HepG2 (cell line): ENCODE measurements around the gene BICDL2. TPM values are rescaled to one million over a fixed set of nuclear protein-coding genes. Genes with fewer than 3 reads are reported as not detected.
A peak's percentile ranks its signal among the peaks of the same experiment; 100 is the strongest.

Experiments used
- CREM ChIP-seq, 2 experiments: sonication (generic) in 1 of 2; formaldehyde crosslinking in 1 of 2; IDR thresholded peaks; 2 replicates each; pipeline versions ENCODE4 v1.4.0 to v1.6.1; 2016 to 2020; ENCODE audit warnings: antibody characterized with exemption in 1 of 2, mild to moderate bottlenecking in 1 of 2, missing genetic modification reagents in 1 of 2
- EP300 ChIP-seq, 3 experiments: sonication (generic) in 1 of 3; formaldehyde crosslinking in 1 of 3; IDR thresholded peaks; 2 replicates each; pipeline versions ENCODE4 v1.5.1 to v1.6.1; 2011 to 2020; ENCODE audit warnings: low read depth in 2 of 3, low read length in 2 of 3, borderline replicate concordance in 1 of 3, improper control_type of control experiment in 1 of 3, mild to moderate bottlenecking in 1 of 3, missing genetic modification reagents in 1 of 3, moderate library complexity in 1 of 3
- HCFC1 ChIP-seq: fragments of 150-350 bp; IDR thresholded peaks from 2 replicates; pipeline ENCODE4 v1.6.1; 2014; ENCODE audit warnings: low read depth, low read length
- ISX ChIP-seq: sonication (generic); formaldehyde crosslinking; conservative IDR thresholded peaks from 2 replicates; pipeline ENCODE4 v1.5.0; 2020; ENCODE audit warnings: missing genetic modification reagents
- JARID2 ChIP-seq: sonication (generic); formaldehyde crosslinking; IDR thresholded peaks from 2 replicates; pipeline ENCODE4 v1.8.1; 2023; ENCODE audit warnings: missing genetic modification reagents, inconsistent platforms; ENCODE audit not compliant: insufficient replicate concordance
- MBNL3 ChIP-seq: fragments of 250-450 bp; sonication (Bioruptor Pico); conservative IDR thresholded peaks from 2 replicates; pipeline ENCODE4 v1.8.0; 2022; ENCODE audit warnings: mild to moderate bottlenecking, inconsistent platforms
- MTF1 ChIP-seq: sonication (generic); formaldehyde crosslinking; IDR thresholded peaks from 2 replicates; pipeline ENCODE4 v1.5.0; 2020; ENCODE audit warnings: missing genetic modification reagents
- NFKB2 ChIP-seq: sonication (generic); formaldehyde crosslinking; IDR thresholded peaks from 2 replicates; pipeline ENCODE4 v1.4.0; 2020; ENCODE audit warnings: missing genetic modification reagents, borderline replicate concordance
- PHF5A ChIP-seq: IDR thresholded peaks from one replicate; pipeline ENCODE4 v1.6.1; 2018; ENCODE audit warnings: low read depth, missing genetic modification reagents; ENCODE audit not compliant: unreplicated experiment
- SNAI1 ChIP-seq: sonication (generic); formaldehyde crosslinking; IDR thresholded peaks from 2 replicates; pipeline ENCODE4 v1.5.0; 2020; ENCODE audit warnings: mild to moderate bottlenecking, missing genetic modification reagents, borderline replicate concordance
- TFDP2 ChIP-seq: sonication (generic); formaldehyde crosslinking; IDR thresholded peaks from 2 replicates; pipeline ENCODE4 v1.4.0; 2020; ENCODE audit warnings: missing genetic modification reagents
- THAP8 ChIP-seq: sonication (generic); formaldehyde crosslinking; IDR thresholded peaks from 2 replicates; pipeline ENCODE4 v1.5.1; 2020; ENCODE audit warnings: missing genetic modification reagents, mild to moderate bottlenecking, borderline replicate concordance
- ZHX2 ChIP-seq, 2 experiments: sonication (generic) in 1 of 2; formaldehyde crosslinking in 1 of 2; IDR thresholded peaks; 2 replicates each; pipeline versions ENCODE4 v1.6.1 to v1.9.0; 2014 to 2022; ENCODE audit warnings: antibody characterized with exemption in 1 of 2, borderline replicate concordance in 1 of 2, inconsistent platforms in 1 of 2, low read depth in 1 of 2, missing genetic modification reagents in 1 of 2
- ZNF234 ChIP-seq: sonication (generic); formaldehyde crosslinking; conservative IDR thresholded peaks from 2 replicates; pipeline ENCODE4 v1.5.1; 2020; ENCODE audit warnings: mild to moderate bottlenecking, missing genetic modification reagents
- ZNF24 ChIP-seq: fragments of 450-650 bp; IDR thresholded peaks from 2 replicates; pipeline ENCODE4 v1.6.1; 2017; ENCODE audit warnings: antibody characterized with exemption, mild to moderate bottlenecking
- ZNF274 ChIP-seq: sonication (generic); formaldehyde crosslinking; IDR thresholded peaks from 2 replicates; pipeline ENCODE4 v1.5.1; 2020; ENCODE audit warnings: mild to moderate bottlenecking, missing genetic modification reagents
- ZNF44 ChIP-seq: sonication (generic); formaldehyde crosslinking; IDR thresholded peaks from 2 replicates; pipeline ENCODE4 v1.5.1; 2020; ENCODE audit warnings: mild to moderate bottlenecking, missing genetic modification reagents
- ZNF550 ChIP-seq: sonication (generic); formaldehyde crosslinking; IDR thresholded peaks from 2 replicates; pipeline ENCODE4 v1.4.0; 2020; ENCODE audit warnings: mild to moderate bottlenecking, missing genetic modification reagents, borderline replicate concordance
- ZNF777 ChIP-seq: sonication (generic); formaldehyde crosslinking; IDR thresholded peaks from 2 replicates; pipeline ENCODE4 v1.4.0; 2020; ENCODE audit warnings: missing genetic modification reagents
- ZNF878 ChIP-seq: sonication (generic); formaldehyde crosslinking; IDR thresholded peaks from 2 replicates; pipeline ENCODE4 v1.8.1; 2023; ENCODE audit warnings: mild to moderate bottlenecking, missing genetic modification reagents, moderate library complexity
- polyA plus RNA-seq, 8 experiments: library from polyadenylated mRNA; depleted of rRNA in 3 of 8; stranded (reverse) in 7 of 8; unstranded in 1 of 8; fragments of >200 nt; fragmentation: Illumina TruSeq in 4 of 8; extraction: Trizol in 4 of 8; gene quantifications; 2 replicates each; pipeline versions ENCODE4 v1.2.1 to v1.2.3, GENCODE V29; 2011 to 2016; ENCODE audit warnings: low read depth in 4 of 8, missing spikeins in 1 of 8, mixed read lengths in 1 of 8; ENCODE audit not compliant: insufficient read depth in 1 of 8
- total RNA-seq, 5 experiments: library from RNA; depleted of rRNA; stranded (reverse); fragments of >200 nt; fragmentation: Illumina TruSeq; extraction: Trizol; gene quantifications; 2 replicates each; pipeline ENCODE4 v1.2.3, GENCODE V29; 2016; ENCODE audit warnings: low read depth in 1 of 5

The BICDL2 gene
- total and polyA plus RNA-seq, 2 of the 13 experiments (the other 11 are each of a cell fraction or from before 2014, with no cell fraction given): 0.12 TPM; not detected in 1

- TF ChIP-seq JARID2 (CRISPR knock-in tag): peak; percentile 42
- TF ChIP-seq THAP8: no peak
- TF ChIP-seq TFDP2 (CRISPR knock-in tag): no peak; the same call in none of the 2 replicates
- peak; percentile 64; the same call in 1 of the 2 replicates for TF ChIP-seq ZNF878 (CRISPR knock-in tag)
- peak; percentile 69; the same call in 1 of the 2 replicates for TF ChIP-seq NFKB2 (CRISPR knock-in tag)
- peak; percentile 48; the same call in 1 of the 2 replicates for TF ChIP-seq ZHX2 (IDR thresholded peaks at IDR 0.05; ENCODE audit: low read depth)
- 0 out of 2 replicates have a peak, but pooled peaks have one; percentile 65 for TF ChIP-seq ZHX2 (CRISPR knock-in tag; IDR thresholded peaks at IDR 0.05; ENCODE audit: borderline replicate concordance)
- no peak for TF ChIP-seq HCFC1
- TF ChIP-seq ZNF274 (CRISPR knock-in tag): peak; percentile 53; the same call in 1 of the 2 replicates
- TF ChIP-seq ZNF234 (CRISPR knock-in tag): 0 out of 2 replicates have a peak, but pooled peaks have one; percentile 51
- no peak for TF ChIP-seq SNAI1 (CRISPR knock-in tag)
- peak; percentile 86 for TF ChIP-seq ZNF777
- TF ChIP-seq ZNF44 (CRISPR knock-in tag): no peak
- no peak for TF ChIP-seq ZNF550 (CRISPR knock-in tag)
- no peak for TF ChIP-seq PHF5A (CRISPR knock-in tag)
- TF ChIP-seq CREM (IDR thresholded peaks at IDR 0.05): peak; percentile 54
- TF ChIP-seq CREM (CRISPR knock-in tag; IDR thresholded peaks at IDR 0.05): no peak
- peak in 1 of 2 experiments; percentile 66; a peak in 2 of 4 replicates for TF ChIP-seq EP300 (IDR thresholded peaks at IDR 0.05; ENCODE audit: low read depth in 2 of 2, low read length in 2 of 2)
- peak; percentile 76; the same call in 1 of the 2 replicates for TF ChIP-seq EP300 (CRISPR knock-in tag; IDR thresholded peaks at IDR 0.05; ENCODE audit: borderline replicate concordance)
- no peak for TF ChIP-seq ZNF24
- no peak for TF ChIP-seq MTF1 (CRISPR knock-in tag)
- TF ChIP-seq MBNL3 (CRISPR knock-in tag): no peak
- 0 out of 2 replicates have a peak, but pooled peaks have one; percentile 45 for TF ChIP-seq ISX (CRISPR knock-in tag)
Observed at GRCh38 chr16:3020604-3021448, 15.9 kb downstream of the BICDL2 start (continued).
